HG02610 (cell line): ENCODE results near the gene SF3B6.
"Not testable (repeated sequence)": the region's sequence is repeated elsewhere in the genome, so short reads cannot be mapped to it uniquely, and the experiment has no call there.

Source experiments
- ATAC-seq: cut with Tn5 transposase; IDR thresholded peaks from one replicate; pipeline ENCODE4 v1.9.1; 2021; ENCODE audit warnings: mild to moderate bottlenecking, moderate library complexity; ENCODE audit not compliant: unreplicated experiment

Gene SF3B6

DNA sequence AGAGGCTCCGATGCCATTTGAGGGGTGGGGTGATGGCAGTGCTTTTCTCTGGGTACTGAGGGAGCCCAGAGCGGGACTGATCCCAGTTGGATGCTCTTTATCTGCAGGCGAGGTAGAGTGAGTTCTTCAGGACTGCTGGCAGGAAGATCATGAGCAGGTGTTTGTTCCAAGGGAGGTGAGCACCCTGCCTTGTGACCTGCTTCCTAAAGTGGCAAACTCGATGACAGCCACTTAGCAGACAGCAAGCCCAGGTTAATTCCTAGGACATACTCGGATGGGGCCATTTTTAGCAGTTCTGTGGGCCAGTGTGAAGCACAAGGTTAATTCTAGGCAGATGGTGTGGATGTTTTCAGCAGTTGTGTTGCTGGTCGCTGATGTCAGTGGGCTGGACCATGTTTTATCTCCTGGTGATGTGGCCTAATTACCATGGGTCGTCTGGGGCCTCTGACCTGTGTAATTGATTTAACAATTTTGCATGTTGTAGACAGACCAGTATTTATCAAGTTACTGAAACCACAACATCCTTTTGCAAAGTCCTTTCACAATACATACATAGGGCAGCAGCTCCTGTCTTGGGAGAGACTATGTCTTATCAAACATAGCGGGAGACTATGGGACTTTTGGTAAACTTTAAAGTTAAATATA lies 21.6 kb downstream of the SF3B6 start:
- no peak for ATAC-seq

DNA sequence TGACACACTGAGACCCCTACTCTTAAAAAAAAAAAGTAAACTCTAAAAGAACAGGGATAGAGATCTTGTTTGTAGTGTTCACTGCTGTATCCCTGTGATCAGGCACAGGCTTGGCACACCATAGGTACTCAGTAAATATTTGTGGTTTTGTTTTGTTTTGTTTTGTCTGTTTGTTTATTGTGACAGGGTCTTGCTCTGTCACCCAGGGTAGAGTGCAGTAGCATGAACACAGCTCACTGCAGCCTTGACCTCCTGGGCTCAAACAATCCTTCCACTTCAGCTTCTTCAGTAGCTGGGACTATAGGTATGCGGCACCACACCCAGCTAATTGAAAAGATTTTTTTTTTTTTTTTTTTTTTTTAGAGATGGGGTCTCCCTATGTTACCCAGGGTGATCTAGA lies 23.2 kb downstream of the SF3B6 start:
- no peak for ATAC-seq

DNA sequence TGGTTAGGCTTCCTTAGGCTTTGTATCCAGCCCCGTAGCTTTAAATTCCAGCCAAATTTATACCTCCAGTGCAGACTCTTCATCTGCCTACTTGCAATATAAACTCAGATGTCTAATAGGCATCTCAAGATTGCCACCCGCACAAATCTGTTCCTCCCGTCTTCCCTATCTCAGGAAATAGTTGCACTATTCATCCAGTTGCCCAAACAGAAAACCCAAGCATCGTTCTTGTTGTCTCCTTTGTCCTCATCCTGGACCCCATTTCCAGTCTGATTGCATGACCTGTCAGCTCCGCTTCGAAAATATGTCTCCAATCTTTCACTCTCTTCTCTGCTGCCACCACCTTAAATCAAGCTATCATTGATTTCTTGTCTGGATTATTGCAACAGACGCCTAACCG lies 24.3 kb downstream of the SF3B6 start:
- ATAC-seq, result no peak

DNA sequence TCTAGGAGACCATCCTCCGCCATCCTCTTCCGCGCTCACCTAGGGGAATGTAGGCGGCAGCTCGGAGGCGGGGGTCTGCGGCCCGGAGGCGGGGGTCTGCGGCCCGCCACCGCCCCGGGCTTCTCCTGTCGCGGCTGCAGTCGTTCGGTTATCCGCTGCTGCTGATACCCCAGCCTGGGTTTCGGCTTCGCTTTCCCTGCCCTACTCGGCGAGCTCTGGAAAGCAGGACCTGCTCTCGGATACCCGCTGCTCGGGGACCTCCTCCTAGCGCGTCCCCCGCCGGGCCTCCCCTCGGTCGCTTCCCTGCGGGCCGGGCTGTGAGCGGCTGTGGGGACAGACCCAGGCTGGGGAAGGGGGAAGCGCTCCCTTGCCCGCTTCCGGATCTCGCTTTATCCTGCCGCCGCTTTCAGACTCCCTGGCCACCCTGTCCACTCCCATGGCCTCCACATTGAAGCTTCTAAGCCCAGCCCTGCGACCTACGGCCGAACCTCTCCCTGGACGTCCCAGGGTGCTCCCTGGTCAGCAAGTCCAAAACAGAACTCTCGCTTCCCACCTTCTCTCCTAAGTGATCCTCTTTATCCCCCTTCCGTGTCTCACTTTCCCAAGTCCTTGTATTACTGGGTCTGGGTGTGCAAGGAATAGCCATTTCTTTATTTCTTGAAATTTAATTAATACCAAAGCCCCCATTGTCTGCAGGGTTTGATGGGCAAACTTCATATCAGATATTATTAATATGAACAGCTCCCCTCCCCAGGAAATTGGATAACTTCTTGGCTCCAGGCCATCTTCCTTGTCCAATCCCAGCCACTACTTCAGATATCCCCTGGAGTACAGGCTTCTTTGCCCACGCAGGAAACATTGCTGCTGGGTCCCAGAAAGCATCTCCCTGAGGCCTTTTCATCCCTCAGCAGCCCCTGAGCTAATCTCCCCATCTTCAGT lies 25.8 kb downstream of the SF3B6 start:
- ATAC-seq, result no peak

DNA sequence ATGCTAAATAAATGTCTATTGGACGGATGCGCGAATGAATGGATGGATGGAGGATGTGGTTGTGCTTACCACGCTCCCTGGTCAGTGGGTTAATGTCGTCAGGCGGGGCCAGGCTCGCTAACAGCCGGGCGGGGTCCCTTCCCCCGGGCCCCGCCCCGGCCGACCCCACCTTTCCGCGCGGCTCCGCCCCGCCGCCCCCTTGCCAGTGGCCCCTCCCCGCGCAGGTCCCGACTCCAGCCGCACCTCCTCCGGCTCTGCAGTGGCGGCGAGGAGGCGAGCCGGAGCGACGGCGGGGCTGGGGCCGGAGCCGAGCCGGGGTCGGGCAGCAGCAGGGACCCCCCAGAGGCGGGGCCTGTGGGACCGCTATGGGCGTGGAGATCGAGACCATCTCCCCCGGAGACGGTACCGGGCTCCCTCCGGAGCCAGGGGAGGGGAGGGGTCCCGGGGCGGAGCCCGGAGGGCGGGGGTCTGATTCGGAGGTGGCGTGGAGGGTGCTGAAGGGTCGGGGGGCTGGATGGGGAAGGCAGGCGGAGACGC lies 26.6 kb downstream of the SF3B6 start, which contains the start of gene FKBP1B:
TSS of gene FKBP1B (plus strand) at position 257 of the 537 bp plus-strand sequence. CDS start at position 366, 109 bp downstream.
- peak; percentile 20 for ATAC-seq

DNA sequence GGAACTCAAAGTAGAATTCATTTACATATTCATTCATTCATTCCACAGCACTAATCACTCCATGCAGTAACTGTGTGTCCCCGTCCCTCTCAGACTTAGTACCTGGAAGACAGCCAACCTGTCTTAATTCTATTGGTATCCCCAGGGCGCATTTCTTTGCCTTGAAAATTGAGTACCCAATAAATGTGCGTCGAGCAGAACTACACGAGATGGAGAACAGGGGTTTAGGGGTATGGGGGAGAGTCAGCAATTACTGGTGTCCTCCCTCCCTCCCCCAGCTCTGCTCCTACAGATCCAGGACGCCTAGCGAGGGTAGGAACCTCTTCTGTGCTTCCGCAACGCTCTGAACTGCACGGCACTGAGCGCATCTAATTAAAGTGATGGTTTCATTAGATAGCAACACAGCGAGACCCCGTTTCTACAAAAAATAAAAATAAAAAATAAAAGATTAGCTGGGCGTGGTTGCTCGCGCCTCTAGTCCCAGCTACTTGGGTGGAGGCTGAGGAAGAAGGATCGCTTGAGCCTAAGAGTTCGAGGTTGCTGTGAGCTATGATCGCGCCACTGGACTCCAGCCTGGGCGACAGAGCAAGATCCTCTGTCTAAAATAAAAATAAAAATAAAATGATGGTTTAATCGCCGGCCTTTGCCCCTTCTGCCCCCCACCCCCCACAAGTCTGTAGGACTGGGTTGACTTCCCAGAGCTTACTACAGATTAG lies 27.2 kb downstream of the SF3B6 start:
- ATAC-seq, result no peak

DNA sequence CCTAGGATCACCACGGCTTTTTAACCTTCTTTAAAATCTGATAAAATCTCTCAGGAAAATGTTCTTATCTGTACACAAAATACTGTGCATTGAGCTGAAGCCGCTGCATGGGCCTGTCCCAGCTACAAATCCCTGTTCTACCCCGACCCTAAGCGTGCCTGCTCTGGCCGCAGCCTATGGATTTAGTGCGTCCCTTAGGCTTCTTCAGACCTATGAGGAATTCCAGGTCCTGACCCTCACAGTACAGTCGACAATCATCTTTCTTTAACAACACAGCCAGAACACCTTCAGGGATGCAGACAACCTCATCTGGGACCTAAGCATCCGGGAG lies 28.5 kb downstream of the SF3B6 start:
- no peak for ATAC-seq

DNA sequence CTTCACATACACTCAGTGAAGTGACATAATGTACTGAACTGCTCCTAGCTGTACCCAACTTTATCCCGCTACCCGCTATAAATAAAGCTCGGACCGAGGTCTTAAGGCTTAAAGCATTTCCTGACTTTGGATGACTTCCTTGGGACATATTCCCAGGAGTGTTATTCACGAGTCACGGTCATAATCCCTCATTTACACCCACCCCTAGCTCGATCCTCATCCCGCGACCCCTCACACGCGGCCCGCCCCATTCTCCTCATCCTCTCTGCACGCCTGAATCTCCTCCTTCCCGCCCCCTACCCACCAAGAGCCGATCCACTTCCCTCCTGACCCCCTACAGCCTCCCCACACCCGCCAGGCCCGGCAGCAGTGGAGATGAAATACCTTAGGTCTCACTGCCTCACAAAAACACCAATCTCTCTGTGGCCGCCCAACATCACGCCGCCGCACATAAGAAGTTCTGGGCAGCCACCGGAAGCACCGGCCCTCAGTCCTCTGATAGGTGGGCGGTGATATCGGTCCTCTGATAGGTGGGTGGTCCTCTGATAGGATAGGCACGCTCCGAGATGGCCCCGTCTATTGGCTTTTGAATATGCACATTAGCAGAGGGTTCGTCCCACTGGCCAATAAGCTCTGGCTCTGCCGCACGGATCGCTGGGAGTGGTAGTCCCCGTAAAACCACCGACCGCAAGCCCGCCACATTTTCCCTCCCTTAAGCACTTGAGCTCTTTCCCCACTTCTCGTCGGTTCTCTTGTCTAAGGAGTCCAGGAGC lies 29.0 kb downstream of the SF3B6 start, which contains the start of gene WDCP:
TSS of gene WDCP (minus strand) at position 462 of the 773 bp plus-strand sequence. CDS start 7,897 bp downstream, outside the sequence.
- peak; percentile 100 for ATAC-seq

DNA sequence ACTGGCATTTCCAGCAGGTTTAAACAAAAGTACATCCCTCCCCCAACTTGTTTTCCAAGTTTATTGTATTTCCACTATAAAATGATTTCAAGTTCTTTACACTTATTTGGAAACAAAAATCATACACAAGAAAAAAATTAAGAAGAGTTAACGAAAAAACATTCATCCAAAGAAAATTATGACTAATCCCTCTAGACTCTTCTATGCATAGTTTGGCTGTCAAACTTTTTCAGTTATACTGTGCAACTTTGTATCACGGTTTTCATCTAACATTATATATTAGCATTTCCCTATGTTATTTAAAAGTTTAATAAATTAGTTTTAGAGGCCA lies 29.6 kb downstream of the SF3B6 start:
- no peak for ATAC-seq

DNA sequence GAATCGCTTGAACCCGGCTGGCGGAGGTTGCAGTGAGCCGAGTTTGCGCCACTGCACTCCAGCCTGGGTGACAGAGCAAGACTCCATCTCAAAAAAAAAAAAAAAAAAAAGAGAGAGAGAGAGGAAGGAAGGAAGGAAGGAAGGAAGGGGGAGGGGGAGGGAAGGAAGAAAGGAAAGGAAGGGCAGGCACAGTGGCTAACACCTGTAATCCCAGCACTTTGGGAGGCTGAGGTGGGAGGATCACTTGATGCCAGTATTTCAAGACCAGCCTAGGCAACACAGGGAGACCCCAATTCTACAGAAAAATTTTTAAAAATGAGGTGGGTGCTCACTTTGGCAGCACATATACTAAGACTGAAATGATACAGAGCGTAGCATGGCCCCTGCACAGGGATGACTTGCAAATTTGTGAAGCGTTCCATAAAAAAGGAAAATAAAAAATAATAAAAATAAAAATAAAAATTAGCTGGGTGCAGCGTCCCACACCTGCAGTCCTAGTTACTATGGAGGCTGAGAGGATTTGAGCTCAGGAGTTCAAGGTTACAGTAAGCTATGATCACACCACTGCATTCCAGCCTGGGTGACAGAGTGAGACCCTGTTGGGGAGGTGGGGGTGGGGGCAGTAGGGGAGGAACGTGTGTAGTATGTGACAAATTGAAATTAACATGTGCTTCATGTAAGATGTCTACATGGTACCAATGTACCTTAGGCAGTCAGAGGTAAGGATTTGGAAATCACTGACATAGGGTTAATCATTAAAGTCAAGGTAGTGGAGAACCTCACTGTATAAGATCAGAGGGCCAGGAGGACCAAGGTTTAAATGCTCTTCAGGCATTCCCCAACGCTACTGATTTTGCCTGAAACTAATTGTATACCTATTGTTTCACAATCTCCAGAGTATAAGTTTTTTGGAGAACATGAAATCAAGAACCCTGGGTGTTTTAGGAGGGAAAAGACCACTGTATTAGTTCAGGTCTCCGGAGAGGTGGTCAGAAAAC lies 30.3 kb downstream of the SF3B6 start:
- ATAC-seq, result no peak

DNA sequence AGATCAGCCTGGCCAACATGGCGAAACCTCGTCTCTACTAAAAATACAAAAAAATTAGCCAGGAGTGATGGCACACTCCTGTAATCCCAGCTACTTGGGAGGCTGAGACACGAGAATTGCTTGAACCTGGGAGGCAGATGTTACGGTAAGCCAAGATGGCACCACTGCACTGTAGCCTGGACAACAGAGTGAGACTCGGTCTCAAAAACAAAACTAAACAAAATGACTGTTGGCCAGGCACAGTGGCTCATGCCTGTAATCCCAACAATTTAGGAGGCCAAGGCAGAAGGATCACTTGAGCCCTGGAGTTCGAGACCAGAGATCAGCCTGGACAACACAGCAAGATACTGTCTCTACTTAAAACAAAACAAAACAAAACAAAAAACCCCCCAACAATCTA lies 33.0 kb downstream of the SF3B6 start:
- ATAC-seq, result not testable (repeated sequence)

DNA sequence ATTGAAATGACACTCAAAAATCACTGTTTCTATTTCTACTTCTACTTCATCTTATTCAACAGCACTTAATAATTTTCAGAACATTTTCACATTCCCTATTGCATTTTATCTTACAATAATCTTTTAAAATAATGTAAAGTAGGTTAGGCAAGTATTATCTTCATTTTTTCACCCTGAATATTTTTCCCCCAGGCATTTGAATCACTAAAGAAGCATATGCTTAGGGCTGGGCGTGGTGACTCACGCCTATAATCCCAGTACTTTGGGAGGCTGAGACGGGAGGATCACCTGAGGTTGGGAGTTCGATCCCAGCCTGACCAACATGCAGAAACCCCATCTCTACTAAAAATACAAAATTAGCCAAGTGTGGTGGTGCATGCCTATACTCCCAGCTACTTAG lies 35.6 kb downstream of the SF3B6 start:
- no peak for ATAC-seq

DNA sequence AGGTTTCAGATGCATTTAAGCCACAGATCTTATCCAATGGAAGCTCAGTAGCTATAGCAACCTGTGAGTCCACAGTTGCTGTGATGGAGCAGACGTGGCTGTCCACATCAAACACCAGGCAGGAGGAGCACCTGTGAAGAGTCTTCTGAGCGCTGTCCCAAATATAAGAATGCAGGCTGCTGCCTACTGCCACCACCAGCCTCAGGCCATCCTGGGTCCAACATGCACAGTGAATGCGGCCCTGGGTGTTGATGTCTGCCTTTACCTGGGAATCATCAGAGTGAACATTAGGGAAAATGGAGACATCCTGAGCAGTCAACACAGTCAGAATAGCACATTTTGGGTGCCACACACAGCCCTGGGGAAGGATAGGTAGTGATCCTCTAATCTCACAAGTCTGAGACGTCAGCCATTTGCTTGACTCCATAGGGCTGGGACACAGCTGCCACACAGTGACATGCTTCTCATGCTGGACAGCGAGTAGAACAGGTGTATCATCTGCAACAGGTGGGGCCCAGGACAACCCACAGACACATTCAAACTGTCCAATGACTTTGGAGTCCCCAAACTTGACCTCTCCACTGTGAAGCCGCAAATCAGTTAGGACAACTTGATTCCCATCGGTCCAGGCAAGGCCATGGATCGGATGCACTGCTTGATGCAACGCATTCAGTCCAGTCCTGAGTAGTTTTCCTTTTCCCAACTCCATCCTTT lies 37.2 kb downstream of the SF3B6 start:
- no peak for ATAC-seq

DNA sequence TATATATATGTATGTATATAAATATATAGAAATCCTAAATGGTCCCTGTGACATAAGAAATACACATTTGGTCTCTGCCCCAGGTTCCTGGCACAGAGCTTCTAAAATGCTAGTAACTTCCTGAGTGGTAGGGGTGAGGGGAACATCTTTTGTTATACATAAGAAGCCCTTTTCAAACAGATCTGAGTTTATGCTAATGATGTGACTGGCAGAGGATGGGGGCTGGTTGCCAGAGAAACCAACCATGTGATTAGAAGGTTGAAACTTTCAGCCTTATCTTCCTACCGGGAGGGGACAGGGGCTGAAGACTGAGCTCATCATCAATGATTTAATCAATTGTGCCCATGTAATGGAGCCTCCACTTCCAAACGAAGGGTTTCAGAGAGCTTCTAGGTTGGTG lies 49.9 kb downstream of the SF3B6 start:
- ATAC-seq, result no peak

DNA sequence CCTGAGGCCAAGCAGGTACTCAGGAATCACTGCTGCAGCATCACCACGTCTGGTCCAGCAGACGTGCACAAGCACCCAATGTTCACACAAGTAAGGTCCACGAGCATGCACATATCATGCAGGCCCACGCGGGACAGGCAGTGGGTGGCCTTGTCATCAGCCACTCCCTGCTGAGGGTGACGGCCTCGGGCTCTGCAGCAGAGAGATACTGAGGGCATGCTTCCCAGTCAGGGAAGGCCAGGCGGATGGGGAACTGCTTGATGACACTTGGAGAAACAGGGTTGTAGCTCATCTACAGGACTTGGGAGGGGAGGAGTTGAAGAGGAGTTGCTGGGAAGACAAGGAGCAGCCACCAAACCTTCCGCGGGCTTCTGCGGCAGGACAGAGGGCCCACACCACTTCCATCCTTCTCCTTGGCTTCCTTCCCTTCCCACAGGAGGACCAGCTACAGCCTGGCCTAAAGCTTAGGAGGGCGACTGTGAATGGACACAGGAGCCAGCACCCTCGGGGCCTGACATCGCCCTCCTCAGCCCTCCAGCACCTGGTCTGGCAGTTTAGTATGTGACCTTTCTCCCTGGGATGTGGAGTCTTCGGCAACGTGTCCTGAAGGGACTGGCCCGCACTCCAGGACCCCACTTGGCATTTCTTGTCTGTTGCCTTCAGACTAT lies 51.0 kb downstream of the SF3B6 start:
- no peak for ATAC-seq

DNA sequence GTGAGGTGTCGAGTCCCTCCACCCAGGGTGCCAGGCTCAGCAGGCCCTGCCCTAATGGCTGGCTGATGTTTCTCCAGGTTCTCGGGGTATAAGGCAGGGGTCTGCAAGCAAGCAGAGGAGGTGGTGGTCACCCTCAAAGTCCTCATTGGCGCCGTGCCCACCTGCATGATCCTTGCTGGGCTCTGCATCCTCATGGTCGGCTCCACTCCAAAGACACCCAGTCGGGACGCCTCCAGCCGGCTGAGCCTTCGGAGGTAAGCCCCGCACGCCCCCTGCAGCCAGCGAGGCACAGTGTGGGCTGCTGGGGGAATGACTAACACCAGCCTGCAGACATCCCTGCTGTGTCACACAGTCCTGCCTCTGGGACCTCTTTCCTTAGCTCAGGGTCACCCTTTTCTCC lies 52.1 kb downstream of the SF3B6 start:
- no peak for ATAC-seq

DNA sequence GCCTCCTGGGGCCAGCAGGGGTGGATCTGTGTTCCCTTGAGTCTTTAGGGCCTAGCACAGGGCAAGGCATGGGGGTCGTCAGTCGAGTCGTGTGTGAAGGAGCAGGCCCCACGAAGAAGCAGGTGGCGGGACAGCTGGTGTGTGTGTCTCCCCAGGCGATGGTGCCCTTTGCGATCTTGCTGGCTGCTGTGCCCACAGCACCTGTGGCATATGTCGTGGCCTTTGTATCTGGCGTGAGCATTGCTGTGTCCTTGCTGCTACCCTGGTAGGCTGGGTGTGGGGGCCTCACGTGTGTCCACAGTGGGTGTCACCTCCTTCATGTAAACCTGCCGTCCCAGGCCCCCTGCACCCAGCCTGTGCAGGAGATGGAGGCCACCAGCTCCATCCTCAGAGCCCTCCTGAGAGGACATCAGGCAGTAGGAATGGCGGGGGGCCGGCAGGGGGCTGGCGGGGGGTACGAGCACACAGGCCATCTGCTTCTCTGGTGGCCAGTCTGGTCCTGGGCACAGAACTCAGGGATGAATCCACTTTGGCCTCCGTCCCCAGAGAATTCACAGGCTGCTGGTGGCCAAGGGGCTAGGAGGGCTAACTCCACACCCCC lies 53.1 kb downstream of the SF3B6 start:
- ATAC-seq, result no peak
